NCI-H1930 (cell line): ENCODE data around the gene DCC.

Experiments
- DNase-seq, 2 experiments: peaks; one replicate each; lab custom pipeline; 2025; lab: John Stamatoyannopoulos, UW

DCC gene, protein sequence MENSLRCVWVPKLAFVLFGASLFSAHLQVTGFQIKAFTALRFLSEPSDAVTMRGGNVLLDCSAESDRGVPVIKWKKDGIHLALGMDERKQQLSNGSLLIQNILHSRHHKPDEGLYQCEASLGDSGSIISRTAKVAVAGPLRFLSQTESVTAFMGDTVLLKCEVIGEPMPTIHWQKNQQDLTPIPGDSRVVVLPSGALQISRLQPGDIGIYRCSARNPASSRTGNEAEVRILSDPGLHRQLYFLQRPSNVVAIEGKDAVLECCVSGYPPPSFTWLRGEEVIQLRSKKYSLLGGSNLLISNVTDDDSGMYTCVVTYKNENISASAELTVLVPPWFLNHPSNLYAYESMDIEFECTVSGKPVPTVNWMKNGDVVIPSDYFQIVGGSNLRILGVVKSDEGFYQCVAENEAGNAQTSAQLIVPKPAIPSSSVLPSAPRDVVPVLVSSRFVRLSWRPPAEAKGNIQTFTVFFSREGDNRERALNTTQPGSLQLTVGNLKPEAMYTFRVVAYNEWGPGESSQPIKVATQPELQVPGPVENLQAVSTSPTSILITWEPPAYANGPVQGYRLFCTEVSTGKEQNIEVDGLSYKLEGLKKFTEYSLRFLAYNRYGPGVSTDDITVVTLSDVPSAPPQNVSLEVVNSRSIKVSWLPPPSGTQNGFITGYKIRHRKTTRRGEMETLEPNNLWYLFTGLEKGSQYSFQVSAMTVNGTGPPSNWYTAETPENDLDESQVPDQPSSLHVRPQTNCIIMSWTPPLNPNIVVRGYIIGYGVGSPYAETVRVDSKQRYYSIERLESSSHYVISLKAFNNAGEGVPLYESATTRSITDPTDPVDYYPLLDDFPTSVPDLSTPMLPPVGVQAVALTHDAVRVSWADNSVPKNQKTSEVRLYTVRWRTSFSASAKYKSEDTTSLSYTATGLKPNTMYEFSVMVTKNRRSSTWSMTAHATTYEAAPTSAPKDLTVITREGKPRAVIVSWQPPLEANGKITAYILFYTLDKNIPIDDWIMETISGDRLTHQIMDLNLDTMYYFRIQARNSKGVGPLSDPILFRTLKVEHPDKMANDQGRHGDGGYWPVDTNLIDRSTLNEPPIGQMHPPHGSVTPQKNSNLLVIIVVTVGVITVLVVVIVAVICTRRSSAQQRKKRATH (N-terminal part only)

GRCh38 chr18:52339891-52340371 is at the start of gene DCC:
TSS of gene DCC (plus strand) at chr18:52340197. CDS start at chr18:52340788, 591 bp downstream.
- no peak for DNase-seq

GRCh38 chr18:52310651-52311050 is 29.3 kb upstream of the DCC start:
- DNase-seq, result no peak

- DNase-seq, result no peak
Measured at GRCh38 chr18:52311331-52311730, 28.7 kb upstream of the DCC start.

- peak; percentile 80 to 84 for DNase-seq
Measured at GRCh38 chr18:52312346-52312745, 27.7 kb upstream of the DCC start.

DNA sequence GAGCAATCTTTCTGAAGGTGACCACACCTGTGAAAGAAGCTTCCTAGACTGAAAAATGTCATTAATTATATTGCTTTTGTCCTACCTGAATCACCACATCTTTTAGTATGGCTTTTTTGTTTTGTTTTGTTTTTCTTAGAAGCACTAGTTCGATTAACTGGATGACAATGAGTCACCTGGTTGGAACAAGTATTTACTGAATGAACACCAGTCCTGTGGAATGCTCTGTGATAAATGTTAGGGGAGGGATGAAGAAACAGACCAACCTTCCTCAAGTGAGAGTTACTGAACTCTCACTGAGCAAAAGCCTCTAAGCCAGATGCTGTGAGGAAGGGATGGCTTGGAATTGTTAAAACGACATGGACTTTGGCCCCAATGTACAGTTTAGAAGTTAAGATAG is 26.8 kb upstream of the DCC start:
- no peak for DNase-seq

DNA sequence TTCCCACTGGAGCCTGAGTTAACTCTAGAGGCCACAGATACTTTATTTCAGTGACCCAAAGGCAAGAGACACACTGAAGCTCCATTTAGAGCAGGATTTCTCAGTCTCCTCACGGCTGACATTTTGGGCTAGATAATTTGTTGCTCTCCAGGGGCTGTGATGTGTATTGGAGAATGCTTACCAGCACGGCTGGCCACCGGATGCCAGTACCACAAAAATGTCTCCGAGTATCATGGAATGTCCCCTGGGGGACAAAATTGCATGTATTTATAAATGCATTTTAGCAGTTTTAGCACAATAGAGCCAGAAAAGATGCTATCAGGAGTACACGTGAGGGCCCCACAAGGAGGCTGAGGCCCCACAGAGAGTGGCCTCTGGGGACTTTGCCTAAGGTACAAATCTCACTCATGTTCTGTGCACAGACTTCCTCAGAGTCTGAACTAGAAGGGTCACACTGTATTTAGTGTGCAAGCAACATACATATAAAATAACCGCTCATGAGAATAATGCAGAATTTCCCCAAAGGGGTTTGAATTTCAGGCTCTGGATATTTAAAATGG is 20.5 kb upstream of the DCC start:
- no peak for DNase-seq

DNA sequence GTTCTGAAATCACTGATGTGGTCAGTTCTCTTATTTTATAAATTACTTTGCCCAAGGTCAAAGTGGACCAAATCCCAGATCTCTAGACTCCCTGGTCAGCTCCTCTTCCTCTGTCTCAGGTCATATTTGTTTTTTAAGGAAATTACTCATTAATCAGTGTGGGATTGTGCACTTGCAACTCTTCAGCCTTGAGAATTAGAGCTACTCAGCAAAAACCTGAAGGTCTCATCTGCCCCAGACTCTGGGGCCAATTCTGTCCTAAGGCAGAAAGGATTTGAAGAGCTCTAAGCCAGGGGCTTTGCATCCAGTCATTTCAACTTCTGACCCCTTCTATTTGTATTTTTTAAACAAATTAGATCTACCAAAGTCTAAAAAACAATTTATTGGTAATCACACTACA is 17.7 kb upstream of the DCC start:
- no peak for DNase-seq

DNA sequence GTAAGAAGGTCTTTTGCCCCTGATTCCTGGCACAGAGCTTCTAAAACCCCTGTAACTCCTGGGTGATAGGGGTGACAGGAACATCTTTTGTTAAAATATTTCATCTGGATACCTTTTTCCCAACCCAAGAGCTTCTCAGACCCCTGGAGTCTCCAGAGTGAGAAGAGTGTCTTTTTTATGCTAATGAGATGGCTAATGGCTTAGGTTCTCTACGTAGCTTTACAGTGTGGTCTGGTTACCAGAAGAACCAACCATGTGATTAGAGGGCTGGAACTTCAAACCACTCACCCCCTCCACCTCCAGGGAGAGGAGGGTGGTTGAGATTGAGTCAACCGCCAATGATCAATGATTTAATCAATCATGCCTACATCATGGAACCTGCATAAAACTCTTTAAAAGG is 16.2 kb upstream of the DCC start:
- DNase-seq, result no peak

GRCh38 chr18:52325997-52326396 is 14.0 kb upstream of the DCC start:
- DNase-seq, result no peak

DNA sequence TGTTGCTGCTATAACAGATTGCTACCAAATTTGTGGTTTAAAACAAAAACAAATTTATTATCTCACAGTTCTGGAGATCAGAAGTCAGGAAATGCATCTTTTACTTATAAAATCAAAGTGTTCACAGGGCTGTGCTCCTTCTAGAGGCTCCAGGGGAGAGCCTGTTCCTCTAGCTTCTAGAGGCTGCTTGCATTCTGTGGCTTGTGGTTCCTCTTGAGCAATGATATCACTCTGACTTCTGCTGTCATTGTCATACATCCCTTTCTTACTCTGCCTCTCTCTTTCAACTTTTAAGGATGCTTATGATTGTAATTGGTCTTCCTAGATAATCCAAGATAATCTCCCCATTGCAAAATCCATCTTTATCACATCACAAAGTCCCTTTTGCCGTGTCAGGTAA is 6.1 kb upstream of the DCC start:
- DNase-seq, result no peak

GRCh38 chr18:52334307-52334706 is 5.7 kb upstream of the DCC start:
- no peak for DNase-seq

DNA sequence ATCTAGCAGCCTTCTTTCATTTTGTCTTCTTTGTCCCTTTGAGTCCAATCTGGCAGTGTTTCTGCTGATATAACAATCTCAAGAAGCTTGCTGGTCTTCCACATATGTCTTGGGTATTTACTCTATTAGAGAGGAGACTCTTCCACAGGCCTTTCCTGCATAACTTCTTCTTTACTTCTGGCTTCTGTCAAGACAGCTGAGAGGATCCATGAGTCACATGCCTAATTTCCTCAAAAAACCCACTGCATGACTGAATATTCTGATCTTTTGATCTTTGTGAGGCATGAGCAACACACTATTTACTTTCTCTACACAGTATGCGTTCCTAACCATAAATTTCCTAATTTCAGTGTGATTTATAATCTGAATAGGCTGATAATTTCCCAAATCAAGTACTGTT is 5.1 kb upstream of the DCC start:
- no peak for DNase-seq

DNA sequence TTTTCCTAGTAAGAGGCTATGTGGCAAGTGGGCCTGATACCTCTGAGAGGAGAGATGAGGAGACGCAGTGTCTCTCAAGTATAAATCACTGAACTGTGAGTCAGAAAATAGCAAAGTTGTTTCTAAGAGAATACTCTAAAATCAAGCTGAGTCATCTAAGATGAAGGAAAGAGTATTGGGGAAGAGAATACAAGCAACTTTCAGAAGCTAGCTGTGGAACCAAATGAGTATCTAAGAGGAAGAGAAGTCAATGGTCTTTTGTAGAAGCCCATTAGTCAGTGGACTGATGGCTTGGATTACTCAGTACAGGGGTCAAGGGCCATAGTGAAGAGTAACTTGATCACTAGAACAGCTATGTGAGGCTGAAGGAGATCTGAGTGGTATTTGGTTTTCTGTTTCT is 2.7 kb upstream of the DCC start:
- no peak for DNase-seq

DNA sequence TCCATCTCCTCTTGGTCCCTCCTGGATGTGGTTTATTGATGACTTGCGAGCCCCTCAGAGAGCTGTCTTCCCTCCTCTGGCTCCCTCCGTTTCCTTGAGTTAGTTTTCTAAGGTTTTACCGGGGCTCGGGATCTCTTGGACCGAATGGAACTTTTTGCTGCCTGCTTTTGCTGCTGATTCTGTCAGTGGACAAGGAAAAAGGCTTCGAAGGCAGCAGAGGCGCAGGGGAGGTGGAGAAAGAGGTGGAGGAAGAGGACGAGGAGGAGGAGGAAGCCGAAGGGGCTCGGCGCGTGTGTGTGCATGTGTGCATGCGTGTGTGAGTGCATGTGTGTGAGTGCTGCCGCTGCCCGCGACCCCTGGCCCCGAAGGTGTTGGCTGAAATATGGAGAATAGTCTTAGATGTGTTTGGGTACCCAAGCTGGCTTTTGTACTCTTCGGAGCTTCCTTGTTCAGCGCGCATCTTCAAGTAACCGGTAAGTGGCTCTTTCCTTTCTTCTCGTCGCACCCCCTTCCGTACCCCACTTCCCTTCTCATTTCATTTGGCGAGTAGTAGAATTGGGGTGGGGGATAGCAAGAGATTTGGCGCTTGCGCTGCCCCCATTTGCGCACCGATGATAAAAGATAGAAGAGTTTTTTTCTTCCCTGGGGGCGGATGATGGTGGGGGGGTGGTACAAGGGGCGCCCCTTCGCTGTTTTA is 557 bp downstream of the DCC start:
- no peak for DNase-seq

GRCh38 chr18:52341103-52341432 is 1.1 kb downstream of the DCC start:
- no peak for DNase-seq

DNA sequence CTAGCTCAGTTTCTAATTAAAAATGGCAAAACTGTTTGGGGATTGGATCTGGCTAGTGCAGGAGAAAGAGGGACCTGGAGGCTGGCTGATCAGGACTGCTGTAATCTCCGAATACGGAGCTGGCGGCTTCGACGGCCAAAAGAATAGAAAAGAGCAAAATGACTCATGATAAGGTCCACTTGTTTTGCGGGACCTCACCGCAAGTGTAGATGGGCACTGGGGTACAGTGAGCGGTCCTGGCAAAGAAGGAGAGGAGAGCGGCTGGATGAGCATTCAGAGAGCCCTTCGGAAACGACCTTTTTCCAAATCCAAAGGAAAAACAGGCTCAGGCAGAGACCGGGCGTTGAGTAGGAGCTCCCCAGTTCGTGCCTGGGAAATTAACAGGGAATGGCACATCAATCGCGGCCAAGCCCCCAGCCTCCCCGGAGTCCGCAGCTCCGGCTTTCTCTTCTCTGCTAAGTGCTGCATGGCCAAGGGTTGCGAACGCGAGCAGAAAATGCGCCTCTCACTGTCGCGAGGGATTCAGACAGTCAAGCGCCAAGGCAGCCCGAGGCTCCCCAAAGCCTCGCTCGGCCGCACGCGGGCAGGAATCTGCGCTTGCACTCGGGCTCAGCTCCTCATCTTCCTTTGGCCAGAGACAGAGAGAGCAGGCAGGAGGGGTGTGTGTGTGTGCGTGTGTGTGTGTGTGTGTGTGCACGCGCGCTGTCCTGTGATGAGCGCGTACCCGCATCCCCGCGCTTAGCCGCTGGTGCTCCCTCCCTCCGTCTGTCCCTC is 1.8 kb downstream of the DCC start:
- no peak for DNase-seq

DNA sequence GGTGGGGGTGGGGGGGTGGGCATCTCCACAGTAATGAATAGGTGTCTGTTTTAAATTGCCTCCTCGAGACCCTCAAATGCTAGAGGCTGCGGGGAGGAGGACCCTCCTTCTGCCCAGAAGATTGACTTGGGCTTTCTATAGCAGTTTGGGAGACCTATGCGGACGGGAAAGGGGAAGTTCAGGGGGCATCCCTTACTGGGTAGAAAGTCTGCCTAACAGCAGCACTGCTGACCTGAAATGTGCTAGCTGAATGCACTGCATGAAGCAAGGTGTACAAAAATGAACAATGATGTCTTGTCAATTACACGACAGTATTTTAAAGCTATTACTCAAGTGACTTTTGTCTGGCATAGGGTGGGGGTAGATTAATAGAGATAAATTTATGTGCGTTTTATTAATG is 2.5 kb downstream of the DCC start:
- DNase-seq, result no peak

DNA sequence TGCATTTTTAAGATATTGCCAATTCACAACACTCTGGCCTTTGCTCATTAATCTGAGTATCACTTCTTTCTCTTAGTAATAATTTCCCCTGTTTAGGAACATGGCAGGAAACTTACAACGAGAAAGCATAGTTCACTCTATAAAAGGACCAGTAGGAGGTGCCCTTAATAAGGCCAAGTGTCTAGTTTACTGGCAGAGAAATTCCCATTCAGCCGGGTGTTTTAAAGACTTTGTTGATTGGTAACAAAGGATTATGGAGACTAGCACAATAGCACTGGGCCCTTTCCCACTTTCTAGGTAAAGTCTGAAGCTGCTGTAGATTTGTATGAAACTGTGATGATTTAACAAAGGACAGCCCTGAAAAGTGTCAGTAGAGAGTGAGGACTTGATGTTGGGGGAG is 3.1 kb downstream of the DCC start:
- no peak for DNase-seq

DNA sequence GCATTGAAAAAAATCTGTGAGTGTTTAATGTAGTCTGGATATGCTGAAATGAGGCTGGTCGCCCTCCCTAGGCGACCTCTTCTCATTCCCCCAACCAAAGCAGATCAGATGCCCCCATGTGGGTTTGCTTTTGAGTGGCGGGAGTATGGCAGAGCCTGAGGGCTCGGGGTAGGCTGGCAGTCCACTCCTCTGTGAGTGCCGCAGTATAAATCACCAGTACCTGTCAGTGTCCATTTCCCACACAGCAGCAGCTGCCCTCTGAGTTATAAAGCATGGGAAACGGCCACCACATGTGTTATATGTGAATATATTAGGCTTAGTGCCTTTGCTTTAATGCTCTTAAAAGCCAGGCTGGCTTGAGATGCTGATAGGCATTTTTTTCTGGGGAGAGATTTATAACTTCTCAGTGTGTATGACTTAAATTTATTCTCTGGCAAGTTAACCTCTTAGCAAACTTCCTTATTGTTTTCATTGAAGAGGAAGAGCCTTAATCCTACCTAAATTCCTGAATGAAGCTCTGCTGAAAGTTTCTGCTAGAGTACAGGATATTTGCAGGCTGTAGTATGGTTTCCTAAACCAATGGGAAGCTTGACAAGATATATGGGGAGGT is 3.8 kb downstream of the DCC start:
- no peak for DNase-seq

- no peak for DNase-seq
Measured at GRCh38 chr18:52344881-52345280, 4.9 kb downstream of the DCC start.

DNA sequence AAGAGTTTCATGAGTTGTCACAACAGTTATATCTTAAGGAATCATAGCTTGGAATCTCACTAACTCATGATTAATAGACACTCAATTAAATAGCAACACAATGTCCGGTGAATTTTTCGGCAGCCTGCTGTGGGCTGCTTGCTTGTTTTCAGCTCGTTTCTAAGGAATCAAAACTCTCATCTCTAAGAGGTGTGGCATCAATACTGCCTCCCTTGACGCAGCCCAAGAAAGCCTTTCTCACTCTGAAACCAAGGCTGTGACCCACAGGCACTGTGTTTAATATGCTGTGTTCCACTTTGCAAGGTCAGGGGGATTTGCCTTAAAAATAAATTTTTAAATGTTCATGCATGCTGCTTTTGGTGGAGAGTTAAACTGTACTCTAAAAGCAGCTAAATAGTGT is 5.4 kb downstream of the DCC start:
- DNase-seq, result no peak
